Glomerular visceral epithelial cell (primary cell): ENCODE data around the gene ACTR8.

Experiments
- DNase-seq: peaks from one replicate; pipeline ENCODE4 v3.0.0-alpha.2; 2016; ENCODE audit errors: extremely low spot score

The ACTR8 gene

DNA sequence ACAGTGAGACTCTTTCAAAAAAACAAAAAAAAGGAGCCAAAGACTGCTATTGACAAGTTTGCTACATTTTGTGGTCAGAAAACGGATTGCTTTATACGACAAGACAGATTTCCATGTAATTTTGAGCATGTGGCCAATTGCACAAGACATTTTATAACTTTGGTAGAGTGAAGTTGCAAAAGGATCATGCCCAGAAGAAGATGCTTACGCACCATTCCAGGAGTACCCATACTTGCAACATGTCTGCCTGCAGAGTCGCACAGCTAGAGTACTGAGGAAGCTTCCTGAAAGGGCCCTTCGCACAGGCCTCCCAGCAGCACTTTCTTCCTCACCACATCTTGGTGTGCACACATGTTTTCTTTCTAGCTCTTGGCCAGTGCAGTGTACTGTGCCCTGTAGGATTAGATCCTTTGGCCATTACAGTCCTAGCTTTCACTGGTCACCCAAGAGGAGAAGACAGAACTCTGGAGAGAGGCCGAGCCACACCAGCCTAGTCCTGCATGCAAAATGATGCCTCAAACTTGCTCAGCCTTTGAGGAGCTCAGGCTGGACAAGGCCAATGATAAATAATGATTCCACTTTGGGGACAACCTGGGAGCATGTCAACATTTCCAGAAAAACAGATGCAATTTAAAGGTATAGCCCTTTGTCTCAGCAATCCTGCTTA, 47.4 kb downstream of the ACTR8 start:
- DNase-seq = no peak

DNA sequence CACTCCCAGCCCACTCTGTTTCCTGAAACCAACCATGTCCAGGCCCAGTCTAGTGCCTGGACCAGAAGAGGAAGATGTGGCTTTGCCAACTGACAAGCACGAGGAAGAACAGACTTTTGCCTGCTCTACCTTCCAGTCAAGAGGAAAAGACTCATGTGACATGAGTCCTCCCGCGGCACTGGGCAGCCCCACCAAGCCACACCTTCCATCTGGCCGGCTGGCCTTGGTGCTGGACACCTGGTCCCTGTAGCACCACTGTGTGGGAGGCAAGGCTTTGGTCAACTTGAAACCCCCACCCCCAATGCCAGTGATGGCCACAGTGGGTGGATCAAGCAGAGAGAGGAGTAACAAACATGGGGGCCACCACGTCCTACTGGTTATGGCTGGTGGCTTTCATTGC, 48.3 kb downstream of the ACTR8 start:
- DNase-seq = no peak

DNA sequence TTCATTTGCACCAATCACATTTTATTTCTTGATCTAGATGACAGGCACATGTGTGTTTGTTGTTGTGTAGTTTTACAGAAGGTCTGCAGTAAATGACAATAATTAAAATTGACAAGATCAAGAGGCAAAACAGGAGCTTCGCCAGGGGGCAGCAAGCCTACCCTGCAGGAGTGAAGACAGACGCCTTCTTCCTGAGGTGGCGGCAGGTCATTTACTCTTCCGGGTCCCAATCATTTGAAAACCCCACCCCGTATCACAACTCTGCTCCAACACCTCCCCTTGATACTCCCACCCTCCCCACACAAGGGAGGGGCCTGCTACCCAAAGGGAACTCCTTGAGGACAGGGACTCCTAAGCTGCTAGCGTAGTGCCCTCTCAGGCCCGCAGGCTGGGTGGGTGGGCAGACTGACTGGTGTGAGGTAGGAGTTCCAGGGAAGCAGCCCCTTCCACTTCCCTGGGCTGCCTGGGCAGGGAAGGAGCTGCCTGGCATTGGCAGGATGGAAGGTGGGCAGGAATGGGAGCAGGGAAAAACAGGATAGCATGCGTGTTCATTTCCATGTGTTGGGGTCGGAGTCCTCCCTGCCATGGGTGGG, 48.8 kb downstream of the ACTR8 start:
- no peak for DNase-seq

DNA sequence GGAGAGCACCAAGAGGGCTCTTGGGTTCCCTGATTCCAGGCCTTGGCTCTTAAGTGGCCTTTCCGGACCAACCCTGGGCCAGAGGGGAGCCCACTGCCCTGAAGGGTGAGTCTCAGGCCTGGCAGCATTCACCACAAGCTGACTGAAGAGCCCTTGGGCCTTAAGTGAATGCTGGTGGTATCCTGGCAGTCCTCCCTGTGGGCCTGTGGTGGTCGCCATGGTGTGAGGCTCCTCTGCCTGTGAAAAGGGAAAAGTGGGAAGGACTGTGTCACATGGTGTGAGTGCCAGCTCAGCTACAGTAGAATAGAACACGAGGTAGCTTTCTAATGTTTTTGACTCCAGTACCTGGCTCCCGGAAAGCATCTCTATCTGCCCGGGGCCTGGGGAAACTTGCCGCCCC, 51.0 kb downstream of the ACTR8 start:
- DNase-seq = no peak

DNA sequence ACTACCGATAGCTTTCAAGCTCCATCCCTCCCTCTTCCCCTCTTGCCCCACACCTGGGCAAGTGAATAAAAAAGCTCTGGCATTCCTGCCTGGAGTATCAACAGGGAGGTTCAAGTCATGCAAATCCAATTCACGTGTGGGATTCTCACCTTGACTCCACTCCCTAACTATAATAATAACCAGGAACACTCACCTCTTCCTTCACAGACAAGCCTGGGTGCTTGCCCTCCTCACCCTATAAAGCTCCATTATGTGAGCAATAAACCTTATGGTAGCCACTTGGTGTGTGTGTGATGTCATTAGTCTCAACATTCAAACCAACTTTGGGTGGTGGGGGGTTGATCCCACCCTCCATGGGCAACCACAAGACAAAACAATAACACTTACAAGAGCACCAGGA, 52.3 kb downstream of the ACTR8 start:
- no peak for DNase-seq

DNA sequence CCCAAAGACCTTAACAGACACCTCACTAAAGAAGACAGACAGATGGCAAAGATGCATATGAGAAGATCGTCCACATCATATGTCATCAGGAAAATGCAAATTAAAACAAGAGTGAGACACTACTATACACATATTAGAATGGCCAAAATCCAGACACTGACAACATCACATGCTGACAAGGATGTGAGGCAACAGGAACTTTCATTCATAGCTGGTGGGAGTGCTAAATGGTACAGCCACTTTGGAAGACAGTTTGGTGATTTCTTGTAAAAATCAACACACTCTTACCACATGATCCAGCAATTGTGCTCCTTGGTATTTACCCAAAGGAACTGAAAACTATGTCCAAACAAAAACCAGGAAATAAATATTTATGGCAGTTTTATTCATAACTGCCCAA, 53.4 kb downstream of the ACTR8 start:
- no peak for DNase-seq

DNA sequence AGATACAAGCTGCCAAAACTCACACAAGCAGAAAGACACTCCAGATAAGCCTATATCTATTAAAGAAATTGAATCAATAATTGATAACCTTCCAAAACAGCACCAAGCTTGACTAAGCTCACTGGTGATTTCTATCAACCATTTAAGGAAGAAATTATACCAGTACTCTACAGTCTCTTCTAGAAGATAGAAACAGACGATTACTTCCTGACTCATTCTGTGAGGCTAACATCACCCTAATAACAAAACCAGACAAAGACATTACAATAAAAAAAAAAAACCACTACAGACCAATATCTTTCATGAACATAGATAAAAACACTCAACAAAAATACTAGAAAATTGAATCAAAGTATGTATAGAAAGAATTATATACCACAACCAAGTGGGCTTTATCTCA, 55.9 kb downstream of the ACTR8 start:
- no peak for DNase-seq

DNA sequence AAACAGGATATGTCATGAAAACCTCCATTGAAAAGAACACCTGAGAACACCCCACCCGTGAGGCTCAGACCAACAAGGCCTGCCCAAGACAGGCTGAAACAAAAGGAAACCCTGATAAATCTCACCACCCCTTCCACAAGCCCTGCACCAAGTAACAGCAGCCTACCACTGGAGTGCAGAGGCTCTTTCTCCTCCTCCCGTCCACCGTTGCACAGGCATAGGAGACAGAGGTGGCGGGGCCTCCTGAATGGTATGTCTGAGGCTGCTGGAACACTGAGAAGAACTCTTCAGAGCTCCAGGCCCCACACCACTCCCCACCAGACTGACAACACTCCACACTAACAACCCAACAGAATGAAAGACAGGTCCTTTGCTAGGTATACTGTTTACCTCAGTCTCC, 57.2 kb downstream of the ACTR8 start:
- no peak for DNase-seq

DNA sequence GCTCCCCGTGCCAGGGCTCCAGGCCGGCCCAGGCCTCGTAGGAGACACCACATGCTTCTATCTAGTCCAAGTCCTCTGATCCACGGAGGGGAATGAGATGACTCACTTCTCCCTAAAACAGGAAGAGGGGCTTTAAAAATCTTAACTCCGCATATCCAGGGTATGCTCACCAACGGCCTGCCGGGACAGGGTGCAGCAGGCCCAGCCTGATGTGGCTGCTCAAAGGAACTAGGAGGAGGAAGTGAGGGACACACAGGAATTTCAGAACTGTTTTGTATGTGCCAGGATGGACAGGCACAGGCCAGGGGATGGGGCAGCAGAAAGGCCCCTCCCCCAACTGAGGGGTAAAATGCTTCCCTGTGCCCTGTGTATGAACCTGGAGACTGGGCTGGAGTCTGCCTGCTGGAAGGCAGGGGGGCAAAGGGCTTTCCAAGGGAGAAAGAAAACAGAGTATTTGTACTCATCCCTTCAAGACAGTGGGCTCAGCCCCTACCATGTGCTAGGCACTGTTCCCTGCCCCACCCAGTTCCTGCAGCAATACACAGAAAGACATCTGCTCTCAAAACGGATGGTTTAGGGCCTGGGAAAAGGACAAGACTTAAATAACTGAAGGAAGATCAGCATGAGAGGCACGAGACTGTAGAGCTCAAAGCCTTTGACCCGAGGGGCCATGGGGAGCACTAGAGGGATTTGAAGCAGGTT, 57.8 kb downstream of the ACTR8 start:
- DNase-seq = no peak

DNA sequence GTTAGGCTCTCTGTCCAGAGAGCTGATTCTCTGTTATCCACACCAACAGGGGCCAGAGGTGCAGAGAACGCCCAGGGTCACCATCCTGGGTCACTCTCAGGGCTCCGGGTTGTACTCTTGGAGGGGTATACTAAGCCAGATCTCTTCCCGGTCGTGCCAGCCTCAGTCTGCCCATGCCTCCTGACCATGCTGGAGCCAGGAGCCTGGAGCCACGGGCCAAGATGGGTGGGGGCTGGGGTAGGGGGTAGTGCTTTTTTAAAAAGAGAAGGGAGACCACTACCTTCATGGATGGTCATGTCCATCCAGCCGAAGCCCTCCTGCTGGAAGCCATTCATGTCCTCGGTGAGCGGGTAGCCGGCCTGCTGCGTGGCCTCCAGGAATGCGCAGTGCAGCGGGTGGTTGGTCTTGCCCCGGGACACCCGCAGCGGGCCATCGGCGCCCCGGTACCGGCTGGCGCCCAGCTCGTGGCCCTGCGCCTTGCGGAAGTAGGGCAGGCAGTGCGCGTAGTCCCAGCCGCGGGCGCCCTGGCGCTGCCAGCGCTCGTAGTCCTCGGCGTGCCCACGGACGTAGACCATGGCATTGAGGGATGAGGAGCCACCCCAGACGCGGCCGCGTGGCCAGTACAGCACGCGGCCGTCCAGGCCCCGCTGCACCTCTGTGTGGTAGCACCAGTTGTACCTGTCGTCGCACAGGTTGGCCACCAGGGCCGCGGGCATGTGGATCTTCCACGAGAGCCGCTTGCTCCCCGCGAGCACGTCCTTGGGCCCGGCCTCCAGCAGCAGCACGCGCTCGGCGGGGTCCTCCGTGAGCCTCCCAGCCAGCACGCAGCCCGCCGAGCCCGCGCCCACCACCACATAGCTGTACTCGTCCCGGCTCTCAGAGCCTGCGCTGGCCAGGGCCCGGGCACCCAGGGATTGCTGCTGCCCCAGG, 58.7 kb downstream of the ACTR8 start:
- DNase-seq = no peak

DNA sequence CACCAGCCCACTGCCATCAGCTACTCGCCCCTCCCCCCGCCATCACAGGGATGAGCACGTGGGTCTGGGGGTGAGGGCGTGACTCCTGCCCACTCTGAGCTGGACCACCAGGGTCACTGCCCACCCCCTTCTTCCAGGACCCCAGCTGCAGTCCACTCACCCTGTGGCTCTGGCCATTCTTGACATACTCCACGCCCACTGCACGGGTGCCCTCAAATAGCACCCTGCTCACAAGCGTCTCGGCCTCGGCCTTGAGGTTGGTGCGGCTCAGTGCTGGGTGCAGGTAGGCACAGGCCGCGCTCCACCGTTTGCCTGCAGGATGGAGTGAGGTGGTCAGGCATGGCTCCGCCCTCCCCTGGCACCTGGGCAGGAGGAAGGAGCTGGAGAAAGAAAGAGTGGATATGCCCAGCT, 59.6 kb downstream of the ACTR8 start:
- no peak for DNase-seq

DNA sequence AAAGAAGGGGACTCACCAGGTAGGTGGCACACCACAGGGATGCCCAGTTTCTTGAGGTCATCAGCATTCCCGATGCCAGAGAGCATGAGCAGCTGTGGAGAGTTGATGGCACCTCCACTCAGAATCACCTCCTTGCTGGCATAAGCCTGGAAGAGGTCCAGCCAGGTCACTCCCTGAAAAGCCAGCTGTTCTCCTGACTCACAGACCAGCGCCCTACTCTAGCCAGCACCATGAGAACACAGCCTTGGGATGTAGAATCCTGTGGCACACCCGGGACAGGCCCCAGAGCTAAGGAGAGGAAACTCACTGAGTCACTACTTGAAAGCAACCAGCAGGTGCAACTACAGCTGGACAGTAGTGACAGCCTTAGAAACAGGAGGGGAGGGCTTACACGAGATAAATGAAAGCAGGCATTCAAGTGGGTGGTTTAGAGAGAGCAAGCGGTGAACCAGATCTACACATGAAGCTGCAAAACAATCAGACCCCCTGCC, 60.3 kb downstream of the ACTR8 start:
- peak; percentile 53 for DNase-seq

DNA sequence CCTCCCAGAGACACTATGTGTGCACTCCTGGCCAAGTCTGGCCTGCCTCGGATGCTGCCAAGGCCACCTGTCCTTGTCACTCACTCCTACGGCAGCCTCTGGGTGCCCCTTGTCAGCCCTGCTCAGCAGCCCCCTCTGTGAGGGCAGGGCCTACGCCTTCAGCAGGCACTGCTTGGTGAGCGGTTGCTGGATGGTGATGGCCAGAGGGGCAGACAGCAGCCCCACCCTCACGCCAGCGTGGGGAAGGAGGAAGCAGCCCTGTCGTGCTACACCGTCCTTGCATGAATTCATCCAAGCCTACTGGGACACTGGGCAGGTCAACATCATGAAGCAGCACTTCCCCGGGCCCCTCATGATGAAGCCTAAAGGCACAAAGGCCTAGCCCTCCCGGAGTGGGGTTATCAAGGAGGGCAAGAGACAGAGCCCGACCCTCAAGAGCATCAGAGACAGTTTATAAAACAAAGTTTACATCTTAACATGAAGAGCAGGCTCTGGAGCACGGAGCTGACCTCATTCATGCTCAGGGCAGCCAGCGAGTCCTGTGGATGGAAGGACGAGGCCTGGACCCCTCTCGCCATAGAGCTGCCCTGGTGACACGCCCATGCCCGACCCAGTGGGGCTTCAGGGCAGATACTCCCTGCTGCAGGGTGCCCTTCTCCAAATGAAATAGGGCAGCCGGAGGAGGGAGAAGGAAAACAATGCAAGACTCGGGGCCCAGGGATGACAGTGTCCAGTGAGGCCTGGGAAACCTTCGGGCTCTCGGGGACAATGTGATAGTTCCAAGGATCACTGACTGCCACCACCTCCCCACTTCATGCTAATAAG, 61.0 kb downstream of the ACTR8 start:
- no peak for DNase-seq

DNA sequence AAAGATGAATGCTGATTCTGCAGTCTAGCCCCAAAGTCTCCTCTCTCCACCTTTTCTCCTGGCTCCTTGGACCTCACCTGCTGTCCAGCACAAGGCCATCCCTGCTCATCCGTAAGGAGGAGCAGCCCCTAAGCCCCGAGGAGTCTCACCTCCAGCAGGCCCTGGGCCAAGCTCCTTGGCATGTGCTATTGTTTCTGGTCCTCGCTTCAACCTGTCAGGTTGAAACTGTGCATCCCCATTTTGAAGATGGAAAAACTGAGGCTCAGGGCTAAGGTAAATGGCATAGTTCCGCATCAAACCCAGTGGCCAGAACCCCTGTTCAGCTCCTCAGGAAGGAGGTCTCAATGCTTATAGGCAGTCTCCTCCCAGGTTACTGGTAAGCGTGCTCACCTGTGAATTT, 61.9 kb downstream of the ACTR8 start:
- no peak for DNase-seq

DNA sequence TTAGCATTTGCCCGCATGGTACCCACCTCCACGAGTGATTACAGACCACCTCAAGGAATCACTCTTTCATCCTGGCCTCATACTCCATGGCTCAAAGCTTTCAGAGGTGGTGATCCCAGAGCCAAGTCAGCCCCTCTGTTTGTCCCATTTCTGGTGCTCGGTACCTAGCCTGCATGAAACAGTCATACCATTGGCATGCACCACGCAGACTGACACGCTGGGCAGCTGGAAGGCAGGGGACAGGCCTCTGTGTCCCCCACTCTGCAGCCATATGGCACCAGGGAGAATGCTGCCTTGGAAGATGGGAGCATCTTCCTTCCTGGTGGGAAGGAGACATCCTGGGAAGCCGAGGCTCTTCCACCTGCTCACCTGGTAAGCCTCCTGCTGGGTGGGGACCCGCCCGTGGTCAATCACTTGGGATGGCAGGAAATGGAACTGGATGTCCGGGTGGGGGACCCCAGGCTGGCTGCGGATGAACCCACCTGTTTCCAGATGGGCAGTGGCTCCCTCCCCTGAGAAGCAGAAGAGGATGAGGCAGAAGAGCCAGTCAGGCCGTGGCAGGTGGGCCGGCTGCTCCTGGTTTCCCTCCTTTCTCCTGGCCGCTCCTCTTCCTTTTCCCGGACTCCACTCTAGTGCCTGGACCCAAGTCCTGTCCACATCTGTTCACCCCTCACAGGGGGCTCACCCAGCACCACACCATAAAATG, 62.6 kb downstream of the ACTR8 start:
- DNase-seq = no peak

DNA sequence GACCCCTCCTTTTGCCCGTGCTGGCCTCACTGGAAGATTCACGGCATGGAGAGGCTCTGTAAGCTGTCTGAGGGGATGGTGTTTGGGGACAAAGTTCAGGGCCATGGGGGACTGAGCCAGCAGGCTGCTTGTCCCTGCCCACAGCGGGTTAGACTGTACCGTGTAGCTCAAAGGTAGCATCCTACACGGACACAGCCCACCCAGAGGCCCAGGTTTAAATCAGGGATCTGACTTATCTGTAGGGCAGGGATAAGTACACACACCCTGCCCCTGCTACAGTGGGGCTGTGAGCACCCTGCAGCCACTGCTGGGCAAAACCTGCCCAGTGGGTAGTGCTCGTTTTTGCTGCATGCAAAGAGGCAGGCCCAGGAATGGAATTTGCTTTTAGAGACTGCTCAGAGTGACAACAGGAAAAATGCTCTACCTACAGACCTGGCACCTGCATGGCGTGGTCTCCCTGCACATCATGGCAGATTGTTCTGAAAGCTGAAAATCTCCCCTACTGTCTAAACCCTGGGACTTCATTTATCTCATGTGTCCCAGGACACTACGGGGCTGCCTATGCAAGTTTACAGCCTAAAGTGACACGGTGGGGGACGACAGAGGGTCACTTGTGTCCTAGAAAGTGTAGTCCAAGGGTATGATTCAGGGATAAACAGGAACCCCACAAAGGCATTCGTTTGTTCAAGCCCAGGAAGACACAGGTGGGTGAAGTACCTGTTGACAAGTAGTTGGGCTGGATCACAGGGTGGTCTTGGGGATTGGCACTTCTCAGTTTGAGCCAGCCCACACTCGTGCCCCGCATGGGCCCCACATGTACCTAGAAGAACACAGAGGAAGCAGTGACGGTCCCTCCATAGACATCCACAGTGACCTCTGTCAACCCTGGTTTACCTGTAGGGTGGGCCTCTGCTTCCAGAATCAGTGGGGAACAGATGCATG, 63.5 kb downstream of the ACTR8 start:
- no peak for DNase-seq

DNA sequence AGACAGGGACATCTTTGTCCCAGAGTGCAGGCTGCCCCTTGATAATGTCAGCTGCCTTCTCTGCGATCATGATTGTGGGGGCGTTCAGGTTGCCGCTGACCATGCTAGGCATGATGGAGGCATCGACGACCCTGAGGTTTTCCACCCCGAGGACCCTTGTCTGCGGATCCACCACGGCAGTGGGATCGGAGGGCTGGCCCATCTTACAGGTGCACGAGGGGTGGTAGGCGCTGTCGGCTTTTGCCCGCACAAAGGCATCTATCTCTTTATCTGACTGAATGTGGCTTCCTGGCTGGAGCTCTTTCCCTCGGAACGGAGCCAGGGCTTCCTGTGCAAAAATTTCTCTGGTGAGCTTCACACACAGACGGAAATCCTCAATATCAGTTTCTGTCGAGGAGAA, 64.1 kb downstream of the ACTR8 start:
- no peak for DNase-seq

DNA sequence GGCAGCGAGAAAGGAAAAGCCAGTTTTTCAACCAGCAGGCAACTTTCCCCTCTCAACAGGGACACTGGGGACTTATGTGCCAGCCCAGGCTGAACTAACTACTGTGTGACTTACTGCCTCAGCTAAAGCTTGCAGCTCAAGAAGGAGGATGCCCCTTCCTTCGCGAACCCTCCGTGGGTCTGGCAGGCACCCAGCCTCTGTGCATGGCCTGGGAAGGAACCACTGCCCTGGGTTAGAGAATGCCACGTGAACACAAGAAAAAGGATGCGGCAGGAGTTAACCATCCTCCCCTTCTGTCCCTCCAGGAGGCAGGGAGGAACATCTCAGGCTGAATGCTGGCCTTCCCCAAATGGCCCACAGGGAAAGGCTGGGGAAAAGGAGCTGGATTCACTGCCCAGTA, 64.7 kb downstream of the ACTR8 start:
- no peak for DNase-seq
